Panc1 (cell line): ENCODE data around the gene MND1. TPM values are rescaled to one million over a fixed set of nuclear protein-coding genes. Genes with fewer than 3 reads are reported as not detected.

ENCODE experiments used
- ATAC-seq: fragments of 200-7000 bp; cut with Tn5 transposase; 2 replicates; pipeline ENCODE4 v1.9.1; 2020; ENCODE audit warnings: mild to moderate bottlenecking, moderate library complexity
- BruUV-seq: library from RNA; stranded (reverse); fragments of 400-500 nt; replicated peaks from 2 replicates; lab custom pipeline; 2021; lab: Mats Ljungman, UMichigan
- CTCF ChIA-PET: fragments of 300-600 bp; sonication (Branson Sonifier 250); formaldehyde crosslinking; loops from one replicate; lab custom pipeline; 2022; ENCODE audit warnings: antibody characterized with exemption; lab: Charles Lee
- POLR2A ChIA-PET: fragments of 300-600 bp; sonication (Branson Sonifier 250); formaldehyde crosslinking; loops from one replicate; lab custom pipeline; 2022; ENCODE audit warnings: antibody characterized with exemption; lab: Charles Lee
- DNase-seq: peaks from one replicate; pipeline ENCODE4 v3.0.0-alpha.2; 2010; ENCODE audit warnings: low read depth, low spot score
- H3K27ac ChIP-seq: 2 replicates; pipeline ENCODE4 v1.5.1; 2011; ENCODE audit warnings: mild to moderate bottlenecking, low read length, inconsistent platforms
- H3K27me3 ChIP-seq: fragments of 200-500 bp; sonication (Bioruptor generic); 2 replicates; pipeline ENCODE4 v1.6.0; 2014; ENCODE audit warnings: low read length, inconsistent platforms; ENCODE audit not compliant: control insufficient read depth, insufficient read depth
- H3K36me3 ChIP-seq: fragments of 200-500 bp; sonication (Bioruptor generic); 2 replicates; pipeline ENCODE4 v1.5.1; 2014; ENCODE audit warnings: inconsistent platforms, mild to moderate bottlenecking, low read length, moderate library complexity; ENCODE audit not compliant: control insufficient read depth, insufficient read depth
- H3K4me1 ChIP-seq: 2 replicates; pipeline ENCODE4 v1.5.1; 2011; ENCODE audit warnings: inconsistent platforms, mild to moderate bottlenecking, low read length, moderate library complexity; ENCODE audit not compliant: control insufficient read depth, insufficient read depth
- H3K4me3 ChIP-seq, 2 experiments: 2 replicates each; pipeline ENCODE4 v1.5.1; 2011 to 2012; ENCODE audit warnings: low read depth in 2 of 2, low read length in 2 of 2, mild to moderate bottlenecking in 2 of 2, inconsistent platforms in 1 of 2, moderate library complexity in 1 of 2
- H3K9me3 ChIP-seq: fragments of 200-500 bp; sonication (Bioruptor generic); 2 replicates; pipeline ENCODE4 v1.5.1; 2014; ENCODE audit warnings: low read depth, mild to moderate bottlenecking, inconsistent platforms, low read length, moderate library complexity; ENCODE audit not compliant: control insufficient read depth, insufficient read depth
- POLR2AphosphoS5 ChIP-seq: IDR thresholded peaks from 2 replicates; pipeline ENCODE4 v1.6.1; 2012; ENCODE audit warnings: mild to moderate bottlenecking, low read depth, low read length, moderate library complexity
- SIN3A ChIP-seq: IDR thresholded peaks from 2 replicates; pipeline ENCODE4 v1.6.1; 2012; ENCODE audit warnings: low read depth, mild to moderate bottlenecking, low read length, moderate library complexity, borderline replicate concordance; ENCODE audit not compliant: insufficient read depth
- TCF7L2 ChIP-seq: IDR thresholded peaks from 2 replicates; pipeline ENCODE4 v1.6.1; 2011; ENCODE audit warnings: mild to moderate bottlenecking, low read depth, low read length, inconsistent platforms
- in situ Hi-C: cut with HindIII; loops from 2 replicates; pipeline ENCODE4 v1.10.0; 2016; ENCODE audit warnings: low sequenced_read_pairs, low pct_unique_long_range_greater_than_20kb
- intact Hi-C: fragments of 100-400 bp; cut with micrococcal nuclease; formaldehyde crosslinking; loops from one replicate; pipeline ENCODE4 v1.10.0; 2022; ENCODE audit not compliant: unreplicated experiment
- total RNA-seq: library from RNA; stranded (reverse); gene quantifications from one replicate; pipeline ENCODE4 v1.2.1, GENCODE V29; 2021; ENCODE audit not compliant: unreplicated experiment
- TF ChIP-seq, protein P1 (sequence below), 2 experiments: IDR thresholded peaks; 2 replicates each; pipeline ENCODE4 v1.6.1; 2011 to 2012; ENCODE audit warnings: low read depth in 2 of 2, control low read depth in 1 of 2, low read length in 1 of 2, mild to moderate bottlenecking in 1 of 2, moderate library complexity in 1 of 2; ENCODE audit not compliant: insufficient read depth in 1 of 2
- TF ChIP-seq, protein P2 (sequence below): fragments of 450-650 bp; IDR thresholded peaks from 2 replicates; pipeline ENCODE4 v1.5.1; 2017; ENCODE audit warnings: mild to moderate bottlenecking

MND1 gene
- total RNA-seq, 1 experiment from 2014 or later = 9.4 TPM

DNA sequence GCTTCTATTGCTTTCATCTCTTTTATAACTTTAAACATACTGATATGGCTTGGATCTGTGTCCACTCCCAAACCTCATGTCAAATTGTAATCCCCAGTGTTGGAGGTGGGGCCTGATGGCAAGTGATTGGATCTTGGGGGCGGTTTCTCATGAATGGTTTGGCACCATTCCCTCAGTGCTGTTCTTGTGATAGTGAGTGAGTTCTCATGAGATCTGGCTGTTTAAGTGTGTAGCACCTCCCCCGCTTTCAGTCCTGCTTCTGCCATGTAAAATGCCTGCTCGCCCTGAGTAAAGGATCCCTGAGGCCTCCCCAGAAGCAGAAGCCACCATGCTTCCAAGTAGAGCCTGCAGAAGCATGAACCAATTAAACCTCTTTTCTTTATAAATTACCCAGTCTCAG, 17.7 kb downstream of the MND1 start:
- ChIA-PET CTCF (no interaction called here), POLR2A (no interaction called here)
- no peaks in the 10 kb centered on the region for H3K36me3 ChIP-seq
- intact Hi-C loops = no loop called here
- no peaks in the 10 kb centered on the region for H3K4me1 ChIP-seq
- DNase-seq = no peak
- H3K27ac ChIP-seq = no peak overlapping the region
- H3K4me3 ChIP-seq = no peak overlapping the region
- BruUV-seq = no TSS peak
- in situ Hi-C loops = no loop called here
- H3K9me3 ChIP-seq = no peaks in the 10 kb centered on the region
- no peaks in the 10 kb centered on the region for H3K27me3 ChIP-seq
- TF ChIP-seq SIN3A (no peak), POLR2AphosphoS5 (no peak), TCF7L2 (no peak)
- TF ChIP-seq, protein P1, sequence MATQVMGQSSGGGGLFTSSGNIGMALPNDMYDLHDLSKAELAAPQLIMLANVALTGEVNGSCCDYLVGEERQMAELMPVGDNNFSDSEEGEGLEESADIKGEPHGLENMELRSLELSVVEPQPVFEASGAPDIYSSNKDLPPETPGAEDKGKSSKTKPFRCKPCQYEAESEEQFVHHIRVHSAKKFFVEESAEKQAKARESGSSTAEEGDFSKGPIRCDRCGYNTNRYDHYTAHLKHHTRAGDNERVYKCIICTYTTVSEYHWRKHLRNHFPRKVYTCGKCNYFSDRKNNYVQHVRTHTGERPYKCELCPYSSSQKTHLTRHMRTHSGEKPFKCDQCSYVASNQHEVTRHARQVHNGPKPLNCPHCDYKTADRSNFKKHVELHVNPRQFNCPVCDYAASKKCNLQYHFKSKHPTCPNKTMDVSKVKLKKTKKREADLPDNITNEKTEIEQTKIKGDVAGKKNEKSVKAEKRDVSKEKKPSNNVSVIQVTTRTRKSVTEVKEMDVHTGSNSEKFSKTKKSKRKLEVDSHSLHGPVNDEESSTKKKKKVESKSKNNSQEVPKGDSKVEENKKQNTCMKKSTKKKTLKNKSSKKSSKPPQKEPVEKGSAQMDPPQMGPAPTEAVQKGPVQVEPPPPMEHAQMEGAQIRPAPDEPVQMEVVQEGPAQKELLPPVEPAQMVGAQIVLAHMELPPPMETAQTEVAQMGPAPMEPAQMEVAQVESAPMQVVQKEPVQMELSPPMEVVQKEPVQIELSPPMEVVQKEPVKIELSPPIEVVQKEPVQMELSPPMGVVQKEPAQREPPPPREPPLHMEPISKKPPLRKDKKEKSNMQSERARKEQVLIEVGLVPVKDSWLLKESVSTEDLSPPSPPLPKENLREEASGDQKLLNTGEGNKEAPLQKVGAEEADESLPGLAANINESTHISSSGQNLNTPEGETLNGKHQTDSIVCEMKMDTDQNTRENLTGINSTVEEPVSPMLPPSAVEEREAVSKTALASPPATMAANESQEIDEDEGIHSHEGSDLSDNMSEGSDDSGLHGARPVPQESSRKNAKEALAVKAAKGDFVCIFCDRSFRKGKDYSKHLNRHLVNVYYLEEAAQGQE (IDR thresholded peaks at IDR 0.05; ENCODE audit: insufficient read depth in 1 of 2, low read depth in 2 of 2, low read length in 1 of 2) = no peak
- TF ChIP-seq, protein P2, sequence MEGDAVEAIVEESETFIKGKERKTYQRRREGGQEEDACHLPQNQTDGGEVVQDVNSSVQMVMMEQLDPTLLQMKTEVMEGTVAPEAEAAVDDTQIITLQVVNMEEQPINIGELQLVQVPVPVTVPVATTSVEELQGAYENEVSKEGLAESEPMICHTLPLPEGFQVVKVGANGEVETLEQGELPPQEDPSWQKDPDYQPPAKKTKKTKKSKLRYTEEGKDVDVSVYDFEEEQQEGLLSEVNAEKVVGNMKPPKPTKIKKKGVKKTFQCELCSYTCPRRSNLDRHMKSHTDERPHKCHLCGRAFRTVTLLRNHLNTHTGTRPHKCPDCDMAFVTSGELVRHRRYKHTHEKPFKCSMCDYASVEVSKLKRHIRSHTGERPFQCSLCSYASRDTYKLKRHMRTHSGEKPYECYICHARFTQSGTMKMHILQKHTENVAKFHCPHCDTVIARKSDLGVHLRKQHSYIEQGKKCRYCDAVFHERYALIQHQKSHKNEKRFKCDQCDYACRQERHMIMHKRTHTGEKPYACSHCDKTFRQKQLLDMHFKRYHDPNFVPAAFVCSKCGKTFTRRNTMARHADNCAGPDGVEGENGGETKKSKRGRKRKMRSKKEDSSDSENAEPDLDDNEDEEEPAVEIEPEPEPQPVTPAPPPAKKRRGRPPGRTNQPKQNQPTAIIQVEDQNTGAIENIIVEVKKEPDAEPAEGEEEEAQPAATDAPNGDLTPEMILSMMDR = no peak
- no peak for ATAC-seq

DNA sequence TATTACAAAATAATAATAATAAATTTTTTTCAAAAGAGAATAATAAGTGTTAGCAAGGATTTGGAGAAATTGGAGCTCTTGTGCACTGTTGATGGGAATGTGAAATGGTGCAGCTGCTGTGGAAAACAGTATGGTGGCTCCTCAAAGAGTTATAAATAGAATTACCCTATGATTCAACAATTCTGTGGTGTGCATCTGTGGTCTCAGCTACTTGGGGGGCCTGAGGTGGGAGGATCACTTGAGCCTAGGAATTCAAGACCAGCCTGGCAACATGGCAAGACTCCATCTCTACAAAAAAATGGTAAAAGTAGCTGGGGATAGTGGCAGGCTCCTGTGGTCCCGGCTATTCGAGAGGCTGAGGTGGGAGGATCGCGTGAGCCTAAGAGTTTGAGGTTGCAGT, 19.6 kb downstream of the MND1 start:
- in situ Hi-C loops = no loop called here
- DNase-seq = no peak
- Histone ChIP-seq H3K27me3 (no peaks in the 10 kb centered on the region), H3K4me1 (no peaks in the 10 kb centered on the region), H3K4me3 (no peak overlapping the region), H3K9me3 (no peaks in the 10 kb centered on the region), H3K27ac (no peak overlapping the region), H3K36me3 (no peaks in the 10 kb centered on the region)
- no peak for ATAC-seq
- TF ChIP-seq SIN3A = no peak
- TF ChIP-seq, protein P1 (IDR thresholded peaks at IDR 0.05; ENCODE audit: insufficient read depth in 1 of 2, low read depth in 2 of 2, low read length in 1 of 2) = no peak
- TF ChIP-seq, protein P2 = no peak
- no peak for TF ChIP-seq POLR2AphosphoS5
- TF ChIP-seq TCF7L2 = no peak
- intact Hi-C loops = no loop called here
- CTCF ChIA-PET = no interaction called here
- POLR2A ChIA-PET = interaction anchor here (0.7 kb wide), 1 partner anchor 44 kb away, joined by 3 read pairs; no protein-coding TSS in a partner anchor
- BruUV-seq = no TSS peak
